Adrenal gland (tissue), 12 donors: ENCODE results near the gene FIP1L1. TPM values are rescaled to one million over a fixed set of nuclear protein-coding genes. Genes with fewer than 3 reads are reported as not detected.

ENCODE experiments used
- DNase-seq, 7 donors: peaks; one replicate each; pipeline ENCODE4 v3.0.0-alpha.2; 2019 to 2020
- H3K27ac ChIP-seq, 5 donors: fragments of 200-600 bp; sonication (generic) in 4 of 5; 1 replicate in 3 of 5; 2 replicates in 2 of 5; pipeline versions ENCODE4 v1.5.1 to v1.8.0; 2016 to 2020; ENCODE audit warnings: mild to moderate bottlenecking in 1 of 5
- H3K27me3 ChIP-seq: fragments of 200-600 bp; 2 replicates; pipeline ENCODE4 v1.8.0; 2021
- H3K36me3 ChIP-seq, 2 donors: fragments of 200-600 bp; replicated peaks in 1 of 2; 1 replicate in 1 of 2; 2 replicates in 1 of 2; pipeline versions ENCODE4 v1.5.1 to v1.8.0; 2018 to 2022
- H3K4me1 ChIP-seq, 2 donors: fragments of 200-600 bp; replicated peaks in 1 of 2; 1 replicate in 1 of 2; 2 replicates in 1 of 2; pipeline versions ENCODE4 v1.5.1 to v1.8.0; 2018 to 2021
- H3K4me3 ChIP-seq, 4 donors: fragments of 200-600 bp; sonication (generic) in 3 of 4; one replicate each; pipeline ENCODE4 v1.5.1; 2016 to 2018
- H3K9me3 ChIP-seq, 3 donors: fragments of 200-600 bp; sonication (generic) in 1 of 3; replicated peaks in 1 of 3; 1 replicate in 2 of 3; 2 replicates in 1 of 3; pipeline versions ENCODE4 v1.5.1 to v1.8.0; 2016 to 2021
- POLR2A ChIP-seq, 2 donors: fragments of 450-650 bp; IDR thresholded peaks; one replicate each; pipeline ENCODE4 v1.6.1; 2017; ENCODE audit warnings: antibody characterized with exemption in 2 of 2, mild to moderate bottlenecking in 2 of 2, moderate library complexity in 1 of 2
- WGBS, 4 donors: extraction: QIAGEN DNeasy Blood & Tissue Kit in 2 of 4; methylation state at CpG; one replicate each; pipeline versions ENCODE4 v1.1.5 to v1.1.7; 2013 to 2017; 5-methylcytosine and 5-hydroxymethylcytosine counted together
- intact Hi-C, 2 donors: fragments of 100-400 bp; cut with DNase I; formaldehyde crosslinking; loops; one replicate each; pipeline versions ENCODE4 v1.14.1 to v1.15.0; 2022 to 2023
- polyA plus RNA-seq, 3 donors: library from polyadenylated mRNA; stranded (reverse); fragments of 200-250 nt in 2 of 3; fragments of 350-450 nt in 1 of 3; fragmentation: Illumina TruSeq in 1 of 3; extraction: RNeasy Lipid Tissue Mini Kit (QIAGEN cat#74804) in 1 of 3; gene quantifications; one replicate each; pipeline ENCODE4 v1.2.3, GENCODE V29; 2013 to 2014
- total RNA-seq, 9 donors: library from RNA; depleted of rRNA in 4 of 9; stranded (reverse); fragments of >200 nt in 4 of 9; fragments of 120-200 nt in 1 of 9; fragmentation: NEBNext Ultra II Directional in 1 of 9; extraction: Animal tissue kit (Norgen Biotek cat#: 25700) in 1 of 9; gene quantifications; one replicate each; pipeline versions ENCODE4 v1.1.0 to v1.2.4, GENCODE V29; 2013 to 2023
- TF ChIP-seq, protein P1 (sequence below), 6 experiments: fragments of 450-650 bp in 4 of 6; fragments of 200-600 bp in 2 of 6; sonication (generic) in 1 of 6; IDR thresholded peaks; 1 replicate in 5 of 6; 2 replicates in 1 of 6; pipeline versions ENCODE4 v1.5.1 to v1.8.0; 2016 to 2021; ENCODE audit warnings: antibody characterized with exemption in 6 of 6, mild to moderate bottlenecking in 2 of 6, moderate library complexity in 1 of 6
- donor health status: healthy with polysubstance abuse.
- donor health status: Bipolar disorder and iron deficiency.
- donor health status: DM: yes; HTN: yes; CAD: no.
- donor health status: DM: no; HTN: no; CAD: no.
- donor health status: DM: no; HTN: no; CAD: no.
- donor health status: DM: yes; HTN: yes; CAD: no.

FIP1L1 gene
- total and polyA plus RNA-seq, 12 donors, result 28.5 to 77.9 (median 62.9) TPM

DNA sequence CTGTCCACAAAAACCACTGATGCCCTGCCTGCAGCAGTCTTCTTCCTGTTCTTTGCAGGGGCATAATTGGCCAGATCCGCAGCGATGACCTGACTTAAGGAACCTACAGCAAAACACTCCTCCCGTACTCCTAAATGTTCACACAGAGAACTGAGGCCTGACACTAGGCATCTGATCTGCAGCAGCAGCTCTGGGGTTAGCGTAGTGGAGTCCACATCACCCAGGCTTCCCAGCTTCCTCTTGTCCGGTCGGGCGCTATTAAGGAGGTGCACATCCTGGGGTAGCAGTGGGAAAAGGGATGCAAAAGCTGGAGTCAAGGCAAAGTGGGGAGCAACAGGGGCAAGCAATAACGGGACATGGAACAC is 12.3 kb upstream of the FIP1L1 start:
- Histone ChIP-seq H3K36me3 (no peaks in the 10 kb centered on the region), H3K4me3 (peak overlapping the region; percentile 76 to 89 (median 84)), H3K9me3 (no peaks in the 10 kb centered on the region), H3K4me1 (peaks cover 11 to 39% of the 10 kb centered on the region in 2 donors), H3K27me3 (no peaks in the 10 kb centered on the region), H3K27ac (peak overlapping the region in 2 of 5 donors; percentile 6 to 59)
- intact Hi-C loops, result no loop called here
- TF ChIP-seq POLR2A (IDR thresholded peaks at IDR 0.05), result no peak
- TF ChIP-seq, protein P1, sequence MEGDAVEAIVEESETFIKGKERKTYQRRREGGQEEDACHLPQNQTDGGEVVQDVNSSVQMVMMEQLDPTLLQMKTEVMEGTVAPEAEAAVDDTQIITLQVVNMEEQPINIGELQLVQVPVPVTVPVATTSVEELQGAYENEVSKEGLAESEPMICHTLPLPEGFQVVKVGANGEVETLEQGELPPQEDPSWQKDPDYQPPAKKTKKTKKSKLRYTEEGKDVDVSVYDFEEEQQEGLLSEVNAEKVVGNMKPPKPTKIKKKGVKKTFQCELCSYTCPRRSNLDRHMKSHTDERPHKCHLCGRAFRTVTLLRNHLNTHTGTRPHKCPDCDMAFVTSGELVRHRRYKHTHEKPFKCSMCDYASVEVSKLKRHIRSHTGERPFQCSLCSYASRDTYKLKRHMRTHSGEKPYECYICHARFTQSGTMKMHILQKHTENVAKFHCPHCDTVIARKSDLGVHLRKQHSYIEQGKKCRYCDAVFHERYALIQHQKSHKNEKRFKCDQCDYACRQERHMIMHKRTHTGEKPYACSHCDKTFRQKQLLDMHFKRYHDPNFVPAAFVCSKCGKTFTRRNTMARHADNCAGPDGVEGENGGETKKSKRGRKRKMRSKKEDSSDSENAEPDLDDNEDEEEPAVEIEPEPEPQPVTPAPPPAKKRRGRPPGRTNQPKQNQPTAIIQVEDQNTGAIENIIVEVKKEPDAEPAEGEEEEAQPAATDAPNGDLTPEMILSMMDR (IDR thresholded peaks at IDR 0.05), result no peak
- no peak for DNase-seq
- WGBS, 4 donors, result 0 to 2% (median 1%) methylated on average over 7 to 8 of the region's 8 CpGs

DNA sequence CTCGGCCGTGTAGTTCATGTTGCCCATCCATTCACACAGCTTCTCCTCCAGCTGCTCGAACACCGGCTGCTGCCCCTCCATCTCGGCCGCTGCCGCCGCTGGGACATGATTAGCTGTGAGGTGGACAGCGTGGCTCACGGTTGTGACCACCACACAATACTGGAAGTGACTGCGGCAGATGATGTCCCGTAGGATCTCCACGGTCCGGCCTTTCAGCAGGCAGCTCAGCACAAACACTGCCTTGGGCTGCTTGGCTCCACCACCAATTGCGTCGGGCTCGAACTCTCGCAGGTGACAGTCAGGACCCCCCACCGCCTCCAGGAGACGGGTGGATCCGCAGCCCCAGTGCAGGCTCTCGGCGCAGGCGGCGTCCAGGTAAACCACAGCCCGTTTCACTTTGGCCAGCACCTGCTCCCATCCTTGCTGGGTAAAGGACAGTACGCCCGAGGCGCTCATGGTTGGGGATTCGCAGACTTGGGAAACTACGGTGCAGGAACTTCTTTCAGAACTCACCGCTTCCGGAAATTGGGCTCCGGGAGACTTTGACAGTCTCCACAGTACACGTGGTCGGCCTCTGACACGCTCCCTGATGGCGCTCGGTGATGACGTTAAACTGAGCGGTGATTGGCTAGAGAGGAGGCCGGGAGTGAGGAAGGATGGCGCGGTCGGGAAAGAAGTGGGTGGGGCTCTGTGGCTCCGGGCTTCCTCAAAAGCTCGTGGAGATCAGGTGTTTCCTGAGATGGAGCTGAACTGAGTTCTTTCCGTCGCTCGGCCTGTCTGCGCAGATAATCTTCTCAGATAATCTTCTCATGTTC is 11.7 kb upstream of the FIP1L1 start, which contains the start of gene SCFD2:
TSS of gene SCFD2 (minus strand) at position 576 of the 815 bp plus-strand sequence.
- Histone ChIP-seq H3K9me3 (no peaks in the 10 kb centered on the region), H3K4me3 (peak within 1 kb of the TSS; percentile 76 to 89 (median 84)), H3K4me1 (peaks cover 11 to 39% of the 10 kb centered on the region in 2 donors), H3K36me3 (no peaks in the 10 kb centered on the region), H3K27me3 (no peaks in the 10 kb centered on the region), H3K27ac (peak within 1 kb of the TSS in 3 of 5 donors; percentile 6 to 71 (median 59))
- peak; percentile 98 to 100 (median 98) for DNase-seq
- TF ChIP-seq, protein P1 (IDR thresholded peaks at IDR 0.05), result no peak
- peak in 1 of 2 donors; percentile 23 for TF ChIP-seq POLR2A (IDR thresholded peaks at IDR 0.05)
- WGBS, 4 donors, result 0 to 1% (median 0%) methylated on average over 23 to 51 of the region's 51 CpGs
- intact Hi-C loops, result no loop called here

DNA sequence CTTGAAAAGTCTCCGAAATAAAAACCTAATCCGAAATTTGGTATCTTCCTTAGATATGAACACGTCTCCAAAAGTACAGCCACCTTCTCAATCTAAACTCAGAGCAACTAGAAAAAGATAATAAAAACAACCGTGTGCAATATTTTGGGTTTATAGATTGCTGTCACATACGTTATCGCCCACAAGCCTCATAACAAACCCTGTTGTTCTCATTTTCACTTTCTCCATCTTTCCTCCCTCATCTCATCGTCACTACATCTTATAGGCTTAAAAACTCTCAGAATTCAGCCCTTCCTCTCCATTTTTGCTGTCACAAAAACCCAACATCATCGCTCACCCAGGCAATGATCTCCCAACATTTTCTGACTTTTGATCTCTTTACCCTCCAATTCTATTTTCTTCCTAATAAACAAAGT is 11.1 kb upstream of the FIP1L1 start:
- Histone ChIP-seq H3K9me3 (no peaks in the 10 kb centered on the region), H3K4me1 (peaks cover 11 to 37% of the 10 kb centered on the region in 2 donors), H3K27ac (peak overlapping the region in 2 of 5 donors; percentile 57 to 71), H3K36me3 (no peaks in the 10 kb centered on the region), H3K27me3 (no peaks in the 10 kb centered on the region), H3K4me3 (peak overlapping the region in 3 of 4 donors; percentile 76 to 89 (median 84))
- no peak for DNase-seq
- TF ChIP-seq, protein P1 (IDR thresholded peaks at IDR 0.05), result no peak
- TF ChIP-seq POLR2A (IDR thresholded peaks at IDR 0.05), result no peak
- WGBS, 4 donors, result 12 to 17% (median 13%) methylated on average over 8 of the region's 8 CpGs
- intact Hi-C loops, result no loop called here

DNA sequence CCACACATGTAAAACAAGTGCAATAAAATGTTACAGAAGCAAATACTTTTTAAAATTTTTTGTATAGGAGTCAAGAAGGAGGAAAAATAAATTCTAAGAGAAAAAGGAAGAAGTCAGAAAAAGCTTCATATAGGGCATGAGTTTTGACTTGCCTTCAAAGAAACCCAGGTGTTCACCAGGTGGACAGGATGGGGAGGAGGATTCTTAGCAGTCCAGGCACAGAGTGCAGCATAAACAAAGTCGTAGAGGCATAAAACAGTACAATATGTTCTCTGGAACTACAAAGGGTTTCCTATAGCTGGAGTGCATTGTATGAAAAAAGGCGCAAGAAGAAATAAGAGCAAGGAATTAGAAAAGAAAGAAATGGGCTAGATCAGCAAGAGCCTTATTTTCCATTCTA is 9.7 kb upstream of the FIP1L1 start:
- 80 to 90% (median 84%) methylated on average over 2 of the region's 2 CpGs for WGBS, 4 donors

More for the DNA sequence above, 9.7 kb upstream of the FIP1L1 start:
- Histone ChIP-seq H3K27me3 (no peaks in the 10 kb centered on the region), H3K9me3 (no peaks in the 10 kb centered on the region), H3K4me1 (peaks cover 11 to 24% of the 10 kb centered on the region in 2 donors), H3K4me3 (no peak overlapping the region), H3K36me3 (no peaks in the 10 kb centered on the region), H3K27ac (no peak overlapping the region)
- TF ChIP-seq, protein P1 (IDR thresholded peaks at IDR 0.05), result no peak
- no peak for TF ChIP-seq POLR2A (IDR thresholded peaks at IDR 0.05)
- intact Hi-C loops, result no loop called here
- no peak for DNase-seq
